BLaER1 (cell line): ENCODE data around the gene STYXL1.

Experiments used
- H3K27ac ChIP-seq: shearing (Covaris generic); formaldehyde crosslinking; 2 replicates; pipeline ENCODE4 v1.8.1; 2022
- H3K27me3 ChIP-seq: shearing (Covaris generic); formaldehyde crosslinking; 2 replicates; pipeline ENCODE4 v1.8.1; 2022
- H3K36me3 ChIP-seq: shearing (Covaris generic); formaldehyde crosslinking; 2 replicates; pipeline ENCODE4 v1.8.1; 2022
- H3K4me1 ChIP-seq: shearing (Covaris generic); formaldehyde crosslinking; 2 replicates; pipeline ENCODE4 v1.8.1; 2022
- H3K4me2 ChIP-seq: shearing (Covaris generic); formaldehyde crosslinking; 2 replicates; pipeline ENCODE4 v1.8.1; 2022
- H3K4me3 ChIP-seq: shearing (Covaris generic); formaldehyde crosslinking; 2 replicates; pipeline ENCODE4 v1.8.1; 2022
- H3K9ac ChIP-seq: shearing (Covaris generic); formaldehyde crosslinking; 2 replicates; pipeline ENCODE4 v1.8.1; 2022
- H3K9me3 ChIP-seq: shearing (Covaris generic); formaldehyde crosslinking; 2 replicates; pipeline ENCODE4 v1.8.1; 2022
- H4K20me1 ChIP-seq: shearing (Covaris generic); formaldehyde crosslinking; 2 replicates; pipeline ENCODE4 v1.8.1; 2022
- Cebpa-rat ChIP-seq: shearing (Covaris generic); IDR thresholded peaks from 2 replicates; pipeline ENCODE4 v1.8.1; 2022

STYXL1 gene

DNA sequence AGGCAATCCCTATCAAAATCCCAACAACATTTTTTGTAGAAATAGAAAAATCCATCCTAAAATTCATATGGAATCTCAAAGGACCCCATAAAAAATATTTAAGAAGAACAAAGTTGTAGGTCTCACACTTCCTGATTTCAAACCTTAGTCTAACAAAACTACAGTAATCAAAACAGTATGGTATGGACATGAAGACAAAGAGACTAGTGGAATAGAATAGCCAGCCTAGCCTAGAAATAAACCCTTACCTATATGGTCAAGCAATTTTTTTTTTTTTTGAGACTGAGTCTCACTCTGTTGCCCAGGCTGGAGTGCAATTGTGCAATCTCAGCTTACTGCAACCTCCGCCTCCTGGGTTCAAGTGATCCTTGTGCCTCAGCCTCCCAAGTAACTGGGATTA is 49.8 kb downstream of the STYXL1 start:
- Histone ChIP-seq H3K9ac (no peak overlapping the region), H3K4me1 (peaks cover 21% of the 10 kb centered on the region), H3K9me3 (no peaks in the 10 kb centered on the region; the same call in 1 of the 2 replicates), H3K27me3 (no peaks in the 10 kb centered on the region), H3K27ac (no peak overlapping the region), H3K4me3 (no peak overlapping the region), H3K4me2 (no peak overlapping the region), H4K20me1 (no peaks in the 10 kb centered on the region), H3K36me3 (peaks cover 71% of the 10 kb centered on the region)
- no peak for TF ChIP-seq Cebpa-rat

DNA sequence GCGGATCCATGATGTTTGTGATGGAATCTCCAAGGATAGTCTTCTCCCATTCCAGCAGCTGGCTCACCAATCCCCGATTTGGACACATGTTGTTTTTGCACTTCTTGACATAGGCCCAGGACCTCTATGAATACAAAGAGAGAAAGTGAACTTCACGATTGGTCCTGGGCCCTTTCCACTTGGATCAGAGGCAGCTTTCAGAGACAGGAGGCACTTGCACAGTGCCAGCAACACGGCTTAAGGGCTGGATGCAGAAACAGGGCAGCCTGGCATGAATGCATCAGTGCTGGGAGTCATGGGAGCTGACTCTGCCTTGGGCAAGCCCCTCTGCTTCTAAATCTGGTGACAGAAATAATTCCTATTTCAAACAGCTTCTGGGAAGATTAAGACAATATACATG is 51.3 kb downstream of the STYXL1 start:
- H4K20me1 ChIP-seq, result no peaks in the 10 kb centered on the region
- H3K9me3 ChIP-seq, result no peaks in the 10 kb centered on the region; the same call in 1 of the 2 replicates
- peaks cover 55% of the 10 kb centered on the region for H3K36me3 ChIP-seq
- no peak overlapping the region for H3K4me3 ChIP-seq
- H3K9ac ChIP-seq, result no peak overlapping the region
- peaks cover 21% of the 10 kb centered on the region for H3K4me1 ChIP-seq
- no peak overlapping the region for H3K4me2 ChIP-seq
- no peak overlapping the region for H3K27ac ChIP-seq
- TF ChIP-seq Cebpa-rat, result no peak
- no peaks in the 10 kb centered on the region for H3K27me3 ChIP-seq

DNA sequence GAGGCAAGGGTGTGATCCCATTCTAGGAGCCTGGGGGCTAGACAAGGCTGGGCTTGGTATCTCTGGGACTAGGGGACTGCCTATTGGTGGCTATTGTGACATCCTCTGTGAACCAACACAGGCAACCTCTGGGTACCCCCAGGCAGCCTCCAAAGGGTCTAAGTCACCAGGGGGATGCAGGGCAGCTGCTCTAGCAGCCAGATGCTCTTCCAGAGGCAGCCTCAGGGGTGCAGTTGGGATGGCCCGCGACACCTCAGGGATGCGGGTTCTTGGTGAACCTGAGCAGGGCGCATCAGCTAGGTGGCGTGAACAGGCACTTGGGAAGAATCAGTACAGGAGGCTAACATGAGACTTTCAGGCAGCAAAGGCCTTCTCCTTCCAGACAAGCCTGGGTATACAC is 51.8 kb downstream of the STYXL1 start:
- Histone ChIP-seq H3K9ac (no peak overlapping the region), H3K4me1 (peaks cover 21% of the 10 kb centered on the region)
- TF ChIP-seq Cebpa-rat, result no peak

DNA sequence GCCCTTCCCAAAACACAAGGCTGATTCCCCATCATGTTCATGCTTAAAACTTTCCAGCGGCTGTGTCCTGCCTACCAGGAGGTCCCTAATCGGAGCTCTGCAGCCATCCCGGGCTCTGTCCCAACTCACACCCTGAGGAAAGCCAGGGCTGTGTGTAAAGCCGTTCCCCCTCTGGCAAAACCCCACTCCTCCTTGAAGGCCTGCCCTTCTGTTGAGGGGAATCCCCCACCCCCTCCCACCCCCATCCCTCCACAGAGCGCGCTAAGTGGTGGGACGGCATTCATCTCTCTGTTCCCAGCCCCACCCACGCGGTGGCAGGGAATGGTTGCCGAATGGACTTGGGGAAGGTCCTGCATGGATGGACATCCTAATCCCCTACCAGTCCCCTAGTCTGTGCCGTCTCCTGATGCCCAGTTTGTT is 52.7 kb downstream of the STYXL1 start:
- Histone ChIP-seq H3K27me3 (no peaks in the 10 kb centered on the region), H4K20me1 (no peaks in the 10 kb centered on the region), H3K36me3 (peaks cover 41% of the 10 kb centered on the region), H3K9me3 (no peaks in the 10 kb centered on the region; the same call in 1 of the 2 replicates), H3K27ac (no peak overlapping the region), H3K4me2 (peak overlapping the region; percentile 100), H3K9ac (peak overlapping the region; percentile 48; the same call in 1 of the 2 replicates), H3K4me1 (peaks cover 21% of the 10 kb centered on the region), H3K4me3 (peak overlapping the region; percentile 88)
- TF ChIP-seq Cebpa-rat, result no peak

More for the DNA sequence above, 51.8 kb downstream of the STYXL1 start:
- H3K9me3 ChIP-seq, result no peaks in the 10 kb centered on the region; the same call in 1 of the 2 replicates
- no peak overlapping the region for H3K27ac ChIP-seq
- H3K4me3 ChIP-seq, result no peak overlapping the region
- H3K4me2 ChIP-seq, result no peak overlapping the region
- peaks cover 51% of the 10 kb centered on the region for H3K36me3 ChIP-seq
- no peaks in the 10 kb centered on the region for H3K27me3 ChIP-seq
- H4K20me1 ChIP-seq, result no peaks in the 10 kb centered on the region

DNA sequence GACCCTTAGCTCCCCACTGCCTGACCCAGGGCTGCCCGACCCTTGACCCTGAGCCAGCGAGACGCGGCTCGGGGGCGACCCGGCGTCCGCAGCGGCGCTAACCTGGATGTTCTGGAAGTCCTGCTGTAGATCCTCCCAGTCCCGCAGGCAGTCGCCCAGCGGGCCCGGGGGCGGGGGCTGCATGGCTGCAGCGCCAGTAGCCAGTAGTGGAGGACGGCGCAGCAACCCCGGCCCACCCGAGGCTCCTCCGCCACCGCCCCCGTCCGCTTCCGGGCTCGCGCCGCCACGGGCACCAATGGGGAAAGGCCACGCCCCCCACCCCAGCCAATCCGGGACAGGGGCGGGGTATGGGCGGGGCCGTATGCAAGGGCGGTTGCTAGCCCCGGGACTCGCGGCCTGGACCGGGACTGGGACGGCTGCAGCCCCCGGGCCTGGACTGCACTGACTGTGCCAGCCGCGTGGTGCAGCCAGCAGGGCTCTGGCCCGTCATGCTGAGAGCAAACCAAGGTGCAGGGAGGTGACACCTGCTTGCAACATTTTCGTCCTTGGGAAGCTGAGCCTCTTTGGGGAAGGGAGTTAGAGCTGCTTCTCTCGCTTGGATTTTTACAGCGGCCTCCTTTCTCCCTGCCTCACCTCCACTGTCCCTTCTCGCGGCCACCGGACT is 53.3 kb downstream of the STYXL1 start, which contains the start of gene TMEM120A:
Gene TMEM120A, minus strand, starts transcription at position 208 of the 664 bp plus-strand sequence. Its CDS starts 25 bp downstream, at position 183.
- Histone ChIP-seq H3K4me2 (peak within 1 kb of the TSS; percentile 100), H3K4me1 (peaks cover 21% of the 10 kb centered on the region), H3K9ac (peak within 1 kb of the TSS; percentile 81), H3K27ac (peak within 1 kb of the TSS; percentile 49), H3K9me3 (no peaks in the 10 kb centered on the region; the same call in 1 of the 2 replicates), H3K4me3 (peak within 1 kb of the TSS; percentile 88), H4K20me1 (no peaks in the 10 kb centered on the region), H3K36me3 (peaks cover 36% of the 10 kb centered on the region), H3K27me3 (no peaks in the 10 kb centered on the region)
- no peak for TF ChIP-seq Cebpa-rat

DNA sequence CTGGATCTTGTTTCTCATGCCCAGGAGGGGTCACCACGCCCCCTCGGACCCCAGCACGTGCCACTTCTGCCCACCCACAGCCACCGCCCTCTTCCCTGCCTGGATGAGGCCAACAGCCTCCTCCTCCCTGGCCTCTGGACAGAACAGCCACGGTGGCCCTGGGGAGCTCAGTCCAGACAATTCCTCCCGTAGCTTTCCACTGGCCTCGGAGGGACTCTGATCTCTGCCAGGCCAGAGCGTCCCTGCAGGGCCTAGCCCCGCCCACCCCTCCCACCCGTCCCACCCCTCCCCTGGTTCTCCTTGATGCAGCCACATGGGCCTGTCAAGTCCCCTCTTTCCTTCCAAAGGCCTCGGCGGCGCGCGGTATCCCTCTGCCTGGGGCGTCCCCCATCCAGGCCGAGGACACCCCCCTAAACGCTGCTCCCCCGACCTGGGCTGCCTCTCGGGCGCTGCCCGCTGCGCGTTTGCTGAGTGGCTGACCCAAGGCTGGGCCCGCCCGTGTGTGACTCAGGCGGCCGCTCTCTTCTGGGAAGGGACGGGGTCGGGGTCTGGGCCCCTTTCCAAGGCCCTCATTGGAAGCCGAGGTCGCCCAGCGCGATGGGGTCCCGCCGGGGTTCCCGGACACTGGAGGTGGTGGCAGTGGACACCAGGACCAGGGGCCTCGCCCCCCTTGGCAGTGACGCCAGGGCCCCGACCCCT is 54.0 kb downstream of the STYXL1 start:
- no peaks in the 10 kb centered on the region; the same call in 1 of the 2 replicates for H3K9me3 ChIP-seq
- peak overlapping the region; percentile 49 for H3K27ac ChIP-seq
- H3K4me3 ChIP-seq, result peak overlapping the region; percentile 88
- H3K4me2 ChIP-seq, result peak overlapping the region; percentile 100
- H3K4me1 ChIP-seq, result peaks cover 21% of the 10 kb centered on the region
- no peak for TF ChIP-seq Cebpa-rat
- peaks cover 31% of the 10 kb centered on the region for H3K36me3 ChIP-seq
- H3K9ac ChIP-seq, result peak overlapping the region; percentile 81
- H4K20me1 ChIP-seq, result no peaks in the 10 kb centered on the region
- no peaks in the 10 kb centered on the region for H3K27me3 ChIP-seq

DNA sequence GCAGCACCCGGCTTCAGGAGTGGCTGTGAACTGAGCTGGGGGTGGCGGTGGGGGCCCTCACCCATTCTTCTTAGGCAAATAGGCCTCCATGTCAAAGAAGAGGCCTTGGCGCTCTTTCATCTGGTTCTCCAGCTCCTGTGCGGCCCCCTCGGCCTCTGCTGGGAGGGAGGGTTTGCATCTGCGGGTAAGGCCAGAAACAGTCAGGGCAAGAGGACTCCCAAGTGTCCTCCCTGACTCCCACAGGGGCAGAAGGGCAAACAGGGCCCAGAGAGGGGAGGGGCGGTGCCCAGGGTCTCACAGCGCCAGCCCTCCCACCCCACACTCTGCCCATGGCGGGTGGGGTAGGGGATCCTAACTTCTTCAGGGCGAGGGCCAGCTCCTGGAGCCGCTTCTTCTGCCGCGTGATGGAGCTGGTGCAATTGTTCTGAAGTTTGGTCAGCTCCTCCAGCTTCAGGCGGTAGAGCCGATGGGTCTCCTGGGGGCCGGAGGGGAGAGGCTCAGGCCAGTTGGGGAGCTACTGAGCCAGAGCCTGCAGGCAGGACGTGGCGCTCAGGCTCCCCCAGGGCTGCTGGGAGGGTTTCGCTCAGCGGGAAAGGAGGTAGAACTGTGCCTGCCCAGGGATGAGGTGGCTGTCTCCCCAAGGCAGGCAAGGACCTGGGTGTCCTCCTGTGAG is 55.6 kb downstream of the STYXL1 start:
- Histone ChIP-seq H3K27ac (no peak overlapping the region), H4K20me1 (no peaks in the 10 kb centered on the region), H3K27me3 (no peaks in the 10 kb centered on the region), H3K9ac (no peak overlapping the region), H3K4me1 (peaks cover 17% of the 10 kb centered on the region), H3K4me3 (no peak overlapping the region), H3K36me3 (peaks cover 29% of the 10 kb centered on the region), H3K9me3 (no peaks in the 10 kb centered on the region), H3K4me2 (no peak overlapping the region)
- no peak for TF ChIP-seq Cebpa-rat

DNA sequence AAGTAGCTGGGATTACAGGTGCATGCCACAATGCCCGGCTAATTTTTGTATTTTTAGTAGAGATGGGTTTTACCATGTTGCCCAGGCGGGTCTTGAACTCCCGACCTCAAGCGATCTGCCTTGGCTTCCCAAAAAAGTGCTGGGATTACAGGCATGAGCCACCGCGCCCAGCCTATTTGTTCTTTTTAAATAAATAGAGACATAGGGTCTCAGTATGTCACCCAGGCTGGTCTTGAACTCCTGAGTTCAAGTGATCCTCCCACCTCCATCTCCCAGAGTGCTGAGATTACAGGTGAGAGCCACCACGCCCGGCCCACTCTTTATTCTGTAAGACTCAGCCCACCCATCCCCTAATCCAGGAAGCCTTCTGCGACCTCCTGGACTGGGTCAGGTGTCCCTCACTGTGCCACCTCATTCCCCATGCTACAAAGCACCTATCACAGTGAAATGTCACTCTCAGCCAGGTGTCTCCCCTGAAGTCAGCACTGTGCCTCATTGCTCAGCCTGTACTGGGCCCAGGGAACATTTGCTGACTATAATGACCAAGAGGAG is 56.2 kb downstream of the STYXL1 start:
- Histone ChIP-seq H3K9me3 (no peaks in the 10 kb centered on the region), H3K4me2 (no peak overlapping the region), H3K27me3 (no peaks in the 10 kb centered on the region), H4K20me1 (0 out of 2 replicates have a peak, but pooled peaks cover under 1% of the 10 kb centered on the region), H3K36me3 (peaks cover 29% of the 10 kb centered on the region), H3K27ac (no peak overlapping the region), H3K4me3 (no peak overlapping the region), H3K9ac (no peak overlapping the region), H3K4me1 (peaks cover 11% of the 10 kb centered on the region; the same call in 1 of the 2 replicates)
- no peak for TF ChIP-seq Cebpa-rat

DNA sequence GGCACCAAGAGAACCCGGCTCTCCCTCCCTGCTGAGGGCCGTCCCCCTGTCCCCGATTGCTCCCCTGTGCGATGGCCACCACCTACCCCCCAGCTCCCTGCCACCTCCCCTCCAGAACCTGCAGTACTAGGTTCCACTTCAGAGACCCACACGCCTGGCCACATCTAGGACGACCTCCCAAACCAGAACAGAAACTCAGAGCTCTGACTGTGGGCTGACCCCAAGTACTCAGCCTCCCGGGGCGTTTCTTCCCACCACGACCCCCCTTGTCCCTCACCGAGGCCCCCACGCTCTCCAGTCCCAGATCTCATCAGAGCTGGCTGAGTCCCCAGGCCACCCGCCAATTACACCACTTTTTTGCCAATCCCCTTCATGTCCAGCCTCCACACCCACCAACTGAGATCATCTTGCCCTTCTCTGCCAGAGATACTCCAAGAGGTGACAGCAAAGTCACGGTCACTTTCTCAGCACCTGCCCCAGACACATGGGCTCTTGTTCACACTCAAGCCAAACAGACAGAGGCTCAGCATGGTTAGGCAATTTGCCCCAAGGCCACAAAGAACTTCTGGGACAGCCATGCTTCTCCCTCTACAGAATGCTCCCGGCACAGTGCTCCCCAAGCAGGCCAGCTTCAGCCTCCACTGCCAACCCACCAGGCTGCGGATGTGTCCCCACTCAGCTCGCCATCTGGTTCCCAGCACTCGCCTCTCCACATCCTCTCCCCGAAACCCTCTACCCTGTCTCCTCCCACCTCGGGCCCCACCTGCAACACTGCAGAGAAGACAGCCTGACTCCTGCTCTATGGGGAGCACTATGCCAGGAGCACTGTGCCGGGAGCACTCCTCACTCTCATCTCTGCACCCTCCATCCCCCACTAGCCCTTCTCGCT is 58.1 kb downstream of the STYXL1 start:
- no peak overlapping the region for H3K4me3 ChIP-seq
- H3K4me1 ChIP-seq, result peaks cover 7% of the 10 kb centered on the region; the same call in 1 of the 2 replicates
- H3K27me3 ChIP-seq, result no peaks in the 10 kb centered on the region
- no peak overlapping the region for H3K4me2 ChIP-seq
- 0 out of 2 replicates have a peak, but pooled peaks cover 4% of the 10 kb centered on the region for H4K20me1 ChIP-seq
- no peaks in the 10 kb centered on the region for H3K9me3 ChIP-seq
- peaks cover 33% of the 10 kb centered on the region for H3K36me3 ChIP-seq
- no peak for TF ChIP-seq Cebpa-rat
- no peak overlapping the region for H3K9ac ChIP-seq
- H3K27ac ChIP-seq, result no peak overlapping the region
